Naive B cell (primary cell): Measurements from ENCODE around the gene PAQR8. TPM values are rescaled to one million over a fixed set of nuclear protein-coding genes. Genes with fewer than 3 reads are reported as not detected.

ENCODE experiments used
- ATAC-seq, 2 donors: fragments of 150-1000 bp; cut with Tn5 transposase; 2 replicates each; pipeline ENCODE4 v1.10.0; 2021; ENCODE audit warnings: low read depth in 2 of 2, mild to moderate bottlenecking in 2 of 2, moderate library complexity in 2 of 2
- DNase-seq: peaks from one replicate; pipeline ENCODE4 v3.0.0; 2022
- H3K27ac Mint-ChIP-seq, 6 donors: one replicate each; pipeline ENCODE4 v1.8.0; 2020 to 2022; ENCODE audit warnings: mild to moderate bottlenecking in 6 of 6, mixed read lengths in 6 of 6, moderate library complexity in 5 of 6, inconsistent platforms in 2 of 6
- H3K27me3 Mint-ChIP-seq, 3 donors: one replicate each; pipeline ENCODE4 v1.8.0; 2021 to 2022; ENCODE audit warnings: mixed read lengths in 3 of 3, mild to moderate bottlenecking in 1 of 3
- H3K36me3 Mint-ChIP-seq, 2 donors: one replicate each; pipeline ENCODE4 v1.8.0; 2020 to 2022; ENCODE audit warnings: mixed read lengths in 2 of 2, inconsistent platforms in 1 of 2, mild to moderate bottlenecking in 1 of 2
- H3K4me1 Mint-ChIP-seq, 3 donors: one replicate each; pipeline ENCODE4 v1.8.0; 2020 to 2022; ENCODE audit warnings: mixed read lengths in 3 of 3, inconsistent platforms in 1 of 3, mild to moderate bottlenecking in 1 of 3, moderate library complexity in 1 of 3
- H3K4me3 Mint-ChIP-seq, 8 donors: one replicate each; pipeline ENCODE4 v1.8.0; 2020 to 2022; ENCODE audit warnings: mild to moderate bottlenecking in 8 of 8, mixed read lengths in 8 of 8, moderate library complexity in 8 of 8, inconsistent platforms in 2 of 8
- H3K9me3 Mint-ChIP-seq, 7 donors: one replicate each; pipeline ENCODE4 v1.8.0; 2020 to 2022; ENCODE audit warnings: mixed read lengths in 7 of 7, mild to moderate bottlenecking in 5 of 7, inconsistent platforms in 2 of 7, moderate library complexity in 1 of 7
- polyA plus RNA-seq, 6 donors: library from polyadenylated mRNA; unstranded; fragments of 300-500 nt; fragmentation: Illumina TruSeq; gene quantifications; one replicate each; pipeline ENCODE4 v1.2.3, GENCODE V29; 2021; ENCODE audit warnings: low read depth in 6 of 6

Gene PAQR8
- polyA plus RNA-seq, 6 donors from 2014 or later, result 2.4 to 6.2 (median 5.9) TPM

GRCh38 chr6:52360028-52360427, 1.9 kb upstream of the PAQR8 start:
- Mint-ChIP-seq H3K9me3 (no peaks in the 10 kb centered on the region), H3K4me3 (peak overlapping the region in 4 of 8 donors; percentile 53 to 96 (median 92)), H3K27me3 (no peaks in the 10 kb centered on the region), H3K4me1 (peaks cover 21 to 29% (median 22%) of the 10 kb centered on the region in 3 donors), H3K36me3 (no peaks in the 10 kb centered on the region), H3K27ac (peak overlapping the region in 1 of 6 donors; percentile 93)
- DNase-seq, result no peak
- no peak for ATAC-seq

GRCh38 chr6:52360601-52361413, 1.1 kb upstream of the PAQR8 start:
- H3K27me3 Mint-ChIP-seq, result no peaks in the 10 kb centered on the region
- no peaks in the 10 kb centered on the region for H3K36me3 Mint-ChIP-seq
- ATAC-seq (no peak), DNase-seq (no peak)
- H3K27ac Mint-ChIP-seq, result peak overlapping the region; percentile 83 to 98 (median 94)
- no peaks in the 10 kb centered on the region for H3K9me3 Mint-ChIP-seq
- H3K4me1 Mint-ChIP-seq, result peaks cover 21 to 29% (median 22%) of the 10 kb centered on the region in 3 donors
- peak overlapping the region; percentile 82 to 97 (median 94) for H3K4me3 Mint-ChIP-seq

DNA sequence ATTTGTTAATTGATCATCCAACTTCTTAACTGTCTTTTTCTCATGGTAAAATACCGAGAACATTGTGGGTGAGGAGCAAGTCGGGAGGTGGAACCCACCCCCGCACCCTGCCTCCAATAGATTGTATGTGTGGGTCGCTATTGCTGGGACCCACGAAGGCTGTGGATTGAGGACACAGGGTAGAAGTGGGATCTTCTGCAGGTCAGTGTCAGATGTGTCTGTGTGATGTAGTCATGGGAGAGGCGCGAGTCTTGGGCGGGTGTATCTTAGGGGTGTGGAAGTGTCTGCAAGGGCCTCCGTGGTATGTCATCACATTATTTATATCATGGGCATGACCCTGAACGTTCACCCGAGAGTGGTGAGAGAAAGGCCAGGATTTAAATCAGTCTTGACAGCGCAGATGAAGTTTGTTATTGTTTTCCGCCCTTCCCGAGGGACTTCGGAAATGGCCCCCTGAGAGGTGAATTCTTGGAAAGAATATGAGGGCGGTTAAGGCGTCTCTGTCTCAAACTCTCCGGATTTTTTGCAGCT, 472 bp upstream of the PAQR8 start:
- Mint-ChIP-seq H3K4me1 (peaks cover 21 to 29% (median 22%) of the 10 kb centered on the region in 3 donors), H3K36me3 (no peaks in the 10 kb centered on the region), H3K27ac (peak overlapping the region; percentile 83 to 98 (median 94)), H3K9me3 (no peaks in the 10 kb centered on the region), H3K27me3 (no peaks in the 10 kb centered on the region), H3K4me3 (peak overlapping the region; percentile 82 to 97 (median 94))
- DNase-seq (no peak), ATAC-seq (peak; percentile 38 to 52)

- Mint-ChIP-seq H3K9me3 (no peaks in the 10 kb centered on the region), H3K36me3 (no peaks in the 10 kb centered on the region), H3K27ac (peak overlapping the region; percentile 91 to 99 (median 94)), H3K4me1 (peaks cover 21 to 29% (median 22%) of the 10 kb centered on the region in 3 donors), H3K27me3 (no peaks in the 10 kb centered on the region), H3K4me3 (peak overlapping the region; percentile 94 to 99 (median 97))
- peak; percentile 51 to 54 for ATAC-seq
- DNase-seq, result peak; percentile 49
These were observed 684 bp downstream of the PAQR8 start for GRCh38 chr6:52362443-52363227.

GRCh38 chr6:52363228-52363867, 1.4 kb downstream of the PAQR8 start:
- Mint-ChIP-seq H3K27me3 (no peaks in the 10 kb centered on the region), H3K4me3 (peak overlapping the region; percentile 94 to 99 (median 97)), H3K27ac (peak overlapping the region in 5 of 6 donors; percentile 48 to 99 (median 94)), H3K36me3 (no peaks in the 10 kb centered on the region), H3K4me1 (peaks cover 21 to 29% (median 22%) of the 10 kb centered on the region in 3 donors), H3K9me3 (no peaks in the 10 kb centered on the region)
- DNase-seq (no peak), ATAC-seq (no peak)

DNA sequence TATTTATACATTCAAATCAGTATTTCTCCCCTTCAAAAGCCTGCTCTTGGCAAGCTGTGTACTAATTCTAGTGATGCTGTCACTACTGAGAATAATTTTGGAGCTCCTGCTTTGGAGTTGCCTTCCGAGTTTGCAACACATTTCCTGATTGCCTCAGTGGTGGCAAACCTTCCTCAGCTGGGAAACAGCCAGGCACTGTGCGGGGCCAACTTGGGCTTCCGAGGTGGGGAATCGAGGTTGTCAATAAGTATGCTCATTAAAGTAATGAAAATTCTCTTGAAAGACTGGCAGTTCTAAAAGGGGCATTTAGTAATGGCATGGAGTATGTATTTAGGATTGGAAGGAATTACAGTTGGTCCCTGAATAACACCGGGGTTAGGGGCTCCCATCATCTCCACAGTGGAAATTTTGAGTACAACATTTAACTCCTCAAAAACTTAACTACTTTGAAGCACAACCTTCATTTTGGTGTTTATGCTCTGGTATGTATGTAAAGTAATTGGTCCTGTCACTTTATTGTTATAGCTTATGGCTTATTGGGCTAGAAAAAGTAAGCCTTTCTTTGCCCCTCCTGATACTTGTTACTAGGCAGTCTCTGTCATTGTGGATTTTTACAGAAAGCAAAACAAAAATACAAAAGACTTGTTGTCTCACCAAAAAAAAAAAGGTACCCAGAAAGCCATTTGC, 2.7 kb downstream of the PAQR8 start:
- Mint-ChIP-seq H3K9me3 (no peaks in the 10 kb centered on the region), H3K27me3 (no peaks in the 10 kb centered on the region), H3K27ac (peak overlapping the region in 2 of 6 donors; percentile 14 to 81), H3K4me1 (peaks cover 21 to 29% (median 22%) of the 10 kb centered on the region in 3 donors), H3K36me3 (no peaks in the 10 kb centered on the region), H3K4me3 (peak overlapping the region in 2 of 8 donors; percentile 47 to 94)
- no peak for DNase-seq
- no peak for ATAC-seq

DNA sequence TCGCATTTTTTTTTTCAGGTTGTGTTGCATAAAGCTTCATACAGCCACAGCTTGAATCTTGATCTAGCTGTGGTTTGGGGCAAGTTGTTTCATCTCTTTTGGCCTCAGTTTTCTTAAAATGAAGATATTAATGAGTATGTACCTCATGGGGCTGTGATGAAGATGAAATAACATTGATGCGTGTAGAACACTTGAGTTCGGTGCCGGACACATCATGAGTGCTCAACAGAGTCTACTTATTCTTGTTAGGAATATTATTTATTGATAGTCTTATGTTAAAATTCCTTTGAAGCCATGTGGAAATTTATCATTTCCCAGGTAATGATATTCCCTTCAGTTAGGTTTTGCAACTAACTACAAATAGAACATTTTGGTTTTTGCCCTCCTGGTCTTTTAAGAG, 3.4 kb downstream of the PAQR8 start:
- ATAC-seq, result no peak

GRCh38 chr6:52365866-52366540, 4.1 kb downstream of the PAQR8 start:
- DNase-seq, result no peak
- H3K27me3 Mint-ChIP-seq, result no peaks in the 10 kb centered on the region
- H3K27ac Mint-ChIP-seq, result no peak overlapping the region
- no peak overlapping the region for H3K4me3 Mint-ChIP-seq
- H3K9me3 Mint-ChIP-seq, result no peaks in the 10 kb centered on the region
- ATAC-seq, result no peak
- peaks cover 22 to 25% (median 24%) of the 10 kb centered on the region in 3 donors for H3K4me1 Mint-ChIP-seq
- no peaks in the 10 kb centered on the region for H3K36me3 Mint-ChIP-seq

More for the DNA sequence above, 3.4 kb downstream of the PAQR8 start:
- H3K4me3 Mint-ChIP-seq, result peak overlapping the region in 1 of 8 donors; percentile 94
- peaks cover 21 to 29% (median 22%) of the 10 kb centered on the region in 3 donors for H3K4me1 Mint-ChIP-seq
- H3K27me3 Mint-ChIP-seq, result no peaks in the 10 kb centered on the region
- no peak for DNase-seq
- no peaks in the 10 kb centered on the region for H3K9me3 Mint-ChIP-seq
- no peak overlapping the region for H3K27ac Mint-ChIP-seq
- no peaks in the 10 kb centered on the region for H3K36me3 Mint-ChIP-seq

DNA sequence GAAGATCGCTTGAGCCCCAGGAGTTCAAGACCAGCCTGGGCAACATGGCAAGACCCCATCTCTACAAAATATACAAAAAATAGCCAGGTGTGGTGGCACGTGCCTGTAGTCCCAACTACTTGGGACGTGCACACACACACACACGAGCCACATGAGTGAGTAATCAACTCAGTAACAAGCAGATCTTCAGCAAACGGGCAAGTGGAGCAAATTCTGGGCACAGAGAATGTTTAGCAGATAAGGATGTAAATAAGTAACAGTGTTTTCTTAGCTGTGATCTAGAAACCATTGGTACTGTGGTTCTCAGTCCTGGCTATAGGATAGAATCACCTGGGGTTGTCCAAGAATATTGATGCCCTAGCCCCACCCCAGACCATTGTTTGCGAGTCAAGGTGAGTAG, 6.1 kb downstream of the PAQR8 start:
- no peaks in the 10 kb centered on the region for H3K9me3 Mint-ChIP-seq
- ATAC-seq, result no peak
- peaks cover 6 to 14% (median 12%) of the 10 kb centered on the region in 3 donors for H3K4me1 Mint-ChIP-seq
- H3K36me3 Mint-ChIP-seq, result no peaks in the 10 kb centered on the region
- no peak overlapping the region for H3K4me3 Mint-ChIP-seq
- no peak for DNase-seq
- H3K27me3 Mint-ChIP-seq, result no peaks in the 10 kb centered on the region
- H3K27ac Mint-ChIP-seq, result no peak overlapping the region

DNA sequence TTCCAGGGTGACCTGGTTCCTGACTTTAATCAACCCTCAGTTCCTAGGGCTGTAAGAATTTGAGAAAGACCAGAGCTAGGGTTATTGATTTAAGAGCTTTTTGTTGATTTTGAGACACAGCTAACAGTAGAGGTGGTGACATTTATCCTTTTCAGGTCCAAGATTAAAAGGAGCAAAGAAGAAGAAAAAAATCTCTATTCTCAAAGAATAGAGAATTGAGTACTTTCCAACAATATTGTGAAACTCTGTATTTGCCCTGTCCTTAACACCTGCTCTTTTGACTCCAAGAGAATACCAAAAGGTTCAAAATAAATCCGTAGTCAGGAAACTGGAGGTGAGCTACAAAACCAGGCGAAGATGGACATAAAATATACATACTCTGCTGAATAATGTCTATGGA, 7.3 kb downstream of the PAQR8 start:
- Mint-ChIP-seq H3K27me3 (no peaks in the 10 kb centered on the region), H3K27ac (peak overlapping the region in 1 of 6 donors; percentile 11)

GRCh38 chr6:52371656-52372191, 9.8 kb downstream of the PAQR8 start:
- H3K27me3 Mint-ChIP-seq, result no peaks in the 10 kb centered on the region
- peak overlapping the region in 1 of 6 donors; percentile 22 for H3K27ac Mint-ChIP-seq
- peaks cover 13 to 19% of the 10 kb centered on the region in 2 donors for H3K36me3 Mint-ChIP-seq
- no peak overlapping the region for H3K4me3 Mint-ChIP-seq
- H3K4me1 Mint-ChIP-seq, result peaks cover 20 to 28% (median 21%) of the 10 kb centered on the region in 3 donors
- DNase-seq (no peak), ATAC-seq (no peak)
- H3K9me3 Mint-ChIP-seq, result peaks cover 1 to 10% (median 6%) of the 10 kb centered on the region in 7 donors

More for the DNA sequence above, 7.3 kb downstream of the PAQR8 start:
- Mint-ChIP-seq H3K9me3 (peaks cover 1 to 6% (median 5%) of the 10 kb centered on the region in 7 donors), H3K36me3 (peaks cover 9 to 12% of the 10 kb centered on the region in 2 donors), H3K4me3 (no peak overlapping the region), H3K4me1 (peaks cover 0 to 11% (median 4%) of the 10 kb centered on the region in 3 donors)
- no peak for ATAC-seq
- DNase-seq, result no peak
